K562 (cell line): ENCODE measurements around the gene TMEM120B.

Source experiments
- ATF7 ChIP-seq: fragments of 450-650 bp; IDR thresholded peaks from 2 replicates; pipeline ENCODE4 v1.7.1; 2014; ENCODE audit warnings: mild to moderate bottlenecking, moderate library complexity
- CSDE1 ChIP-seq, 2 experiments: fragments of 450-650 bp; IDR thresholded peaks; 2 replicates each; pipeline ENCODE4 v1.6.1; 2016; ENCODE audit warnings: mild to moderate bottlenecking in 1 of 2
- HCFC1 ChIP-seq: IDR thresholded peaks from 2 replicates; pipeline ENCODE4 v1.6.1; 2012; ENCODE audit warnings: low read depth, low read length, improper control_type of control experiment
- MAFF ChIP-seq: IDR thresholded peaks from 2 replicates; pipeline ENCODE4 v1.6.1; 2012; ENCODE audit warnings: low read length, improper control_type of control experiment
- RAD21 ChIP-seq, 2 experiments: fragments of 250-450 bp in 1 of 2; fragments of 450-650 bp in 1 of 2; sonication (Bioruptor Pico) in 1 of 2; formaldehyde crosslinking in 1 of 2; IDR thresholded peaks in 1 of 2; conservative IDR thresholded peaks in 1 of 2; 2 replicates each; pipeline versions ENCODE4 v1.4.0 to v1.8.0; 2020 to 2022; ENCODE audit warnings: mild to moderate bottlenecking in 2 of 2, moderate library complexity in 1 of 2
- TAF1 ChIP-seq: IDR thresholded peaks from 2 replicates; pipeline ENCODE4 v1.6.1; 2011; ENCODE audit warnings: mild to moderate bottlenecking, low read length, moderate library complexity; ENCODE audit not compliant: insufficient read depth, control insufficient read depth, severe bottlenecking; ENCODE audit errors: extremely low read depth
- TCF7L2 ChIP-seq: fragments of 150-350 bp; IDR thresholded peaks from 2 replicates; pipeline ENCODE4 v1.6.1; 2016; ENCODE audit warnings: low read depth, mild to moderate bottlenecking, low read length, moderate library complexity
- ZFP30 ChIP-seq: fragments of 250-450 bp; sonication (Bioruptor Pico); IDR thresholded peaks from 2 replicates; pipeline ENCODE4 v1.8.0; 2022; ENCODE audit warnings: moderate library complexity, mild to moderate bottlenecking, inconsistent platforms, borderline replicate concordance
- ZKSCAN8 ChIP-seq: fragments of 200-800 bp; sonication (Bioruptor generic); IDR thresholded peaks from 2 replicates; pipeline ENCODE4 v1.6.1; 2016; ENCODE audit warnings: missing genetic modification characterization, missing compliant biosample characterization
- TF ChIP-seq, protein P1 (sequence below): sonication (generic); formaldehyde crosslinking; IDR thresholded peaks from 2 replicates; pipeline ENCODE4 v1.9.0; 2022; ENCODE audit warnings: mild to moderate bottlenecking, missing genetic modification reagents
- TF ChIP-seq, protein P2 (sequence below), 3 experiments: IDR thresholded peaks in 2 of 3; conservative IDR thresholded peaks in 1 of 3; 2 replicates each; pipeline ENCODE4 v1.5.1; 2011 to 2012; ENCODE audit warnings: low read length in 3 of 3, mild to moderate bottlenecking in 3 of 3, control low read depth in 2 of 3, improper control_type of control experiment in 1 of 3, inconsistent platforms in 1 of 3, low read depth in 1 of 3, mixed read lengths in 1 of 3, moderate library complexity in 1 of 3; ENCODE audit not compliant: insufficient read depth in 2 of 3

DNA sequence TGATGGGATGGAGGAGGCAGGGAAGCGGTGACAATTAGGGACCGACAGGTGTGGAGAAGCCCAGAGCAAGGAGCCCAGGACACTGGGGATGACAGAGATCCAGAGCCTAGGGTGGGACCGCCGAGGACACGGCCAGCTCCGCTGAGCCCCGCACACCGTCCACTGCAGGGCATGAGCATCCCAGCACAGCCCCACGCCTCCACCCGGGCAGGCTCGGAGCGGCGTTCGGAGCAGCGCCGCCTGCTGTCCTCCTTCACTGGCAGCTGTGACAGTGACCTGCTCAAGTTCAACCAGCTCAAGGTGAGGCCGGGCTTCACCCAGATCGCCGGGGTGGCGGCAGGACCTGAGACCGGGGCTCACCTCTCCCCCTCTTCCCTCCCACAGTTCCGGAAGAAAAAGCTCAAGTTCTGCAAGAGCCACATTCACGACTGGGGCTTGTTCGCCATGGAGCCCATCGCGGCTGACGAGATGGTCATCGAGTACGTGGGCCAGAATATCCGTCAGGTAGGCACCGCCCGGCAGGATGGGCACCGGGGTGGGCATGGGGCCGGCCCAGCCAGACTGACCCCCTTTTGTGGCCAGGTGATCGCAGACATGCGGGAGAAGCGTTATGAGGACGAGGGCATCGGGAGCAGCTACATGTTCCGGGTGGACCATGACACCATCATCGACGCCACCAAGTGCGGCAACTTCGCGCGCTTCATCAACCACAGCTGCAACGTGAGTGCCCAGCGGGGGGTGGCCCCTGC, 115.0 kb downstream of the TMEM120B start:
- TF ChIP-seq, protein P1, sequence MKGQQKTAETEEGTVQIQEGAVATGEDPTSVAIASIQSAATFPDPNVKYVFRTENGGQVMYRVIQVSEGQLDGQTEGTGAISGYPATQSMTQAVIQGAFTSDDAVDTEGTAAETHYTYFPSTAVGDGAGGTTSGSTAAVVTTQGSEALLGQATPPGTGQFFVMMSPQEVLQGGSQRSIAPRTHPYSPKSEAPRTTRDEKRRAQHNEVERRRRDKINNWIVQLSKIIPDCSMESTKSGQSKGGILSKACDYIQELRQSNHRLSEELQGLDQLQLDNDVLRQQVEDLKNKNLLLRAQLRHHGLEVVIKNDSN (CRISPR knock-in tag), result no peak
- TF ChIP-seq CSDE1 (IDR thresholded peaks at IDR 0.05) (no peak), ATF7 (no peak), TCF7L2 (no peak), ZFP30 (CRISPR knock-in tag) (no peak), ZKSCAN8 (CRISPR knock-in tag) (no peak), RAD21 (CRISPR knock-in tag; conservative IDR thresholded peaks at IDR 0.05 in 1 of 2, IDR thresholded peaks at IDR 0.05 in 1 of 2) (no peak), HCFC1 (no peak), MAFF (no peak), TAF1 (no peak)
- TF ChIP-seq, protein P2, sequence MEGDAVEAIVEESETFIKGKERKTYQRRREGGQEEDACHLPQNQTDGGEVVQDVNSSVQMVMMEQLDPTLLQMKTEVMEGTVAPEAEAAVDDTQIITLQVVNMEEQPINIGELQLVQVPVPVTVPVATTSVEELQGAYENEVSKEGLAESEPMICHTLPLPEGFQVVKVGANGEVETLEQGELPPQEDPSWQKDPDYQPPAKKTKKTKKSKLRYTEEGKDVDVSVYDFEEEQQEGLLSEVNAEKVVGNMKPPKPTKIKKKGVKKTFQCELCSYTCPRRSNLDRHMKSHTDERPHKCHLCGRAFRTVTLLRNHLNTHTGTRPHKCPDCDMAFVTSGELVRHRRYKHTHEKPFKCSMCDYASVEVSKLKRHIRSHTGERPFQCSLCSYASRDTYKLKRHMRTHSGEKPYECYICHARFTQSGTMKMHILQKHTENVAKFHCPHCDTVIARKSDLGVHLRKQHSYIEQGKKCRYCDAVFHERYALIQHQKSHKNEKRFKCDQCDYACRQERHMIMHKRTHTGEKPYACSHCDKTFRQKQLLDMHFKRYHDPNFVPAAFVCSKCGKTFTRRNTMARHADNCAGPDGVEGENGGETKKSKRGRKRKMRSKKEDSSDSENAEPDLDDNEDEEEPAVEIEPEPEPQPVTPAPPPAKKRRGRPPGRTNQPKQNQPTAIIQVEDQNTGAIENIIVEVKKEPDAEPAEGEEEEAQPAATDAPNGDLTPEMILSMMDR (IDR thresholded peaks at IDR 0.05 in 2 of 3, conservative IDR thresholded peaks at IDR 0.05 in 1 of 3; ENCODE audit: insufficient read depth in 2 of 3, low read depth in 1 of 3, low read length in 3 of 3), result no peak
